ENCODE results near the gene CCT6A. TPM values are rescaled to one million over a fixed set of nuclear protein-coding genes. Genes with fewer than 3 reads are reported as not detected.
"Not testable (repeated sequence)": the region's sequence is repeated elsewhere in the genome, so short reads cannot be mapped to it uniquely, and the experiment has no call there.

The CCT6A gene
- total RNA-seq, 2 experiments from 2014 or later: 231 to 239 TPM

- intact Hi-C loops (cut with micrococcal nuclease): no loop called here
- H3K4me3 Mint-ChIP-seq: no peak overlapping the region
- DNase-seq (peak; percentile 12), ATAC-seq (peak; percentile 31)
- no peaks in the 10 kb centered on the region for H3K27me3 Mint-ChIP-seq
- no peak overlapping the region for H3K27ac Mint-ChIP-seq
- H3K4me1 Mint-ChIP-seq (ENCODE audit: low read depth): peaks cover 15% of the 10 kb centered on the region
- POLR2A ChIA-PET: no interaction called here
- H3K36me3 Mint-ChIP-seq (ENCODE audit: low read depth): peaks cover 39% of the 10 kb centered on the region
- no peak for TF ChIP-seq CTCF (IDR thresholded peaks at IDR 0.05)
- no peaks in the 10 kb centered on the region for H3K9me3 Mint-ChIP-seq
- CTCF ChIA-PET: interaction anchor here (1.9 kb wide), 1 partner anchor 25 kb away, joined by 6 read pairs; no protein-coding TSS in a partner anchor
Measured at GRCh38 chr7:56099653-56100052, 48.1 kb downstream of the CCT6A start.

- H3K27ac Mint-ChIP-seq; H3K9me3 Mint-ChIP-seq; H3K27me3 Mint-ChIP-seq; ATAC-seq; DNase-seq; intact Hi-C loops (cut with micrococcal nuclease): not testable (repeated sequence)
- peaks cover 29% of the 10 kb centered on the region for H3K4me1 Mint-ChIP-seq (ENCODE audit: low read depth)
- H3K36me3 Mint-ChIP-seq (ENCODE audit: low read depth): peaks cover 53% of the 10 kb centered on the region
- ChIA-PET CTCF (interaction anchor here (0.7 kb wide), 1 partner anchor 30 kb away, joined by 3 read pairs; no protein-coding TSS in a partner anchor), POLR2A (interaction anchor here (0.7 to 1.8 kb wide), 3 partner anchors 12 to 768 kb away, joined by 3 to 5 read pairs (median 3); no protein-coding TSS in a partner anchor)
- H3K4me3 Mint-ChIP-seq: peak overlapping the region; percentile 100
Measured at GRCh38 chr7:56104138-56104537, 52.6 kb downstream of the CCT6A start.

GRCh38 chr7:56105508-56105907 is 53.9 kb downstream of the CCT6A start:
- peak overlapping the region; percentile 99 for H3K27ac Mint-ChIP-seq
- intact Hi-C loops (cut with micrococcal nuclease): loop anchor here (5.0 kb wide), 1 partner anchor 53 kb away; the partner anchor contains the start of genes CCT6A and PSPH
- H3K27me3 Mint-ChIP-seq: no peaks in the 10 kb centered on the region
- peaks cover 5% of the 10 kb centered on the region for H3K9me3 Mint-ChIP-seq
- peak overlapping the region; percentile 100 for H3K4me3 Mint-ChIP-seq
- TF ChIP-seq CTCF (IDR thresholded peaks at IDR 0.05): no peak
- peaks cover 50% of the 10 kb centered on the region for H3K36me3 Mint-ChIP-seq (ENCODE audit: low read depth)
- DNase-seq: peak; percentile 51
- POLR2A ChIA-PET: interaction anchor here (0.6 to 1.0 kb wide), 3 partner anchors 17 to 740 kb away, joined by 3 read pairs; no protein-coding TSS in a partner anchor
- H3K4me1 Mint-ChIP-seq (ENCODE audit: low read depth): peaks cover 31% of the 10 kb centered on the region
- peak; percentile 17 for ATAC-seq
- CTCF ChIA-PET: interaction anchor here (1.0 to 1.8 kb wide), 2 partner anchors 16 to 31 kb away, joined by 3 to 11 read pairs; no protein-coding TSS in a partner anchor

- peaks cover 29% of the 10 kb centered on the region for H3K4me1 Mint-ChIP-seq (ENCODE audit: low read depth)
- intact Hi-C loops (cut with micrococcal nuclease): loop anchor here (5.0 kb wide), 1 partner anchor 54 kb away; the partner anchor contains the start of genes CCT6A and PSPH
- POLR2A ChIA-PET: interaction anchor here (0.6 to 1.1 kb wide), 4 partner anchors 11 to 741 kb away, joined by 3 read pairs; no protein-coding TSS in a partner anchor
- no peaks in the 10 kb centered on the region for H3K27me3 Mint-ChIP-seq
- H3K27ac Mint-ChIP-seq: peak within 1 kb of the TSS; percentile 99
- peaks cover 42% of the 10 kb centered on the region for H3K36me3 Mint-ChIP-seq (ENCODE audit: low read depth)
- peak within 1 kb of the TSS; percentile 100 for H3K4me3 Mint-ChIP-seq
- peaks cover 5% of the 10 kb centered on the region for H3K9me3 Mint-ChIP-seq
- peak; percentile 97 for DNase-seq
- no peak for TF ChIP-seq CTCF (IDR thresholded peaks at IDR 0.05)
- peak; percentile 98 for ATAC-seq
- CTCF ChIA-PET: interaction anchor here (1.0 to 1.8 kb wide), 2 partner anchors 17 to 32 kb away, joined by 3 to 11 read pairs; no protein-coding TSS in a partner anchor
Measured at GRCh38 chr7:56106108-56107073, 54.8 kb downstream of the CCT6A start, which contains the start of gene CHCHD2. TSS of gene CHCHD2 (minus strand) at chr7:56106476. CDS start at chr7:56106413, 63 bp downstream.

- H3K9me3 Mint-ChIP-seq: peaks cover 5% of the 10 kb centered on the region
- CTCF ChIA-PET: no interaction called here
- intact Hi-C loops (cut with micrococcal nuclease): loop anchor here (5.0 kb wide), 1 partner anchor 56 kb away; the partner anchor contains the start of genes CCT6A and PSPH
- DNase-seq (no peak), ATAC-seq (no peak)
- H3K27ac Mint-ChIP-seq: peak overlapping the region; percentile 99
- POLR2A ChIA-PET: no interaction called here
- peaks cover 36% of the 10 kb centered on the region for H3K36me3 Mint-ChIP-seq (ENCODE audit: low read depth)
- H3K4me1 Mint-ChIP-seq (ENCODE audit: low read depth): peaks cover 26% of the 10 kb centered on the region
- no peaks in the 10 kb centered on the region for H3K27me3 Mint-ChIP-seq
- peak overlapping the region; percentile 100 for H3K4me3 Mint-ChIP-seq
- TF ChIP-seq CTCF (IDR thresholded peaks at IDR 0.05): no peak
Measured at GRCh38 chr7:56107954-56108258, 56.3 kb downstream of the CCT6A start.
